Motor neuron (in vitro differentiated cells): ENCODE results near the gene SH3GL2. TPM values are rescaled to one million over a fixed set of nuclear protein-coding genes. Genes with fewer than 3 reads are reported as not detected.

Experiments
- ATAC-seq, 8 experiments: fragments of 200-7000 bp; cut with Tn5 transposase; replicated peaks in 6 of 8; 2 replicates each; pipeline ENCODE4 v1.8.0; 2021; ENCODE audit warnings: mild to moderate bottlenecking in 8 of 8, moderate library complexity in 8 of 8
- H3K27ac ChIP-seq, 2 donors: fragments of 250-450 bp; sonication (Bioruptor Pico); 2 replicates each; pipeline ENCODE4 v1.9.0; 2021; ENCODE audit warnings: antibody characterized with exemption in 2 of 2, mild to moderate bottlenecking in 2 of 2, moderate library complexity in 1 of 2
- H3K4me1 ChIP-seq, 2 donors: fragments of 250-450 bp; sonication (Bioruptor Pico); replicated peaks in 1 of 2; 2 replicates each; pipeline ENCODE4 v1.6.1; 2021; ENCODE audit warnings: antibody characterized with exemption in 2 of 2, mild to moderate bottlenecking in 2 of 2, moderate library complexity in 1 of 2
- H3K4me3 ChIP-seq, 5 donors: fragments of 250-450 bp; sonication (Bioruptor Pico); 2 replicates each; pipeline ENCODE4 v1.9.0; 2021; ENCODE audit warnings: antibody characterized with exemption in 5 of 5, mild to moderate bottlenecking in 5 of 5, moderate library complexity in 4 of 5
- WGBS, 10 experiments: fragments of 450-650 bp; shearing (Covaris generic); methylation state at CpG; one replicate each; pipeline ENCODE4 v1.0.0; 2022; 5-methylcytosine and 5-hydroxymethylcytosine counted together
- in situ Hi-C, 9 experiments: fragments of 400-800 bp; cut with MboI; loops; one replicate each; pipeline ENCODE4 v1.15.0; 2021; ENCODE audit warnings: low sequenced_read_pairs in 9 of 9, low pct_unique_long_range_greater_than_20kb in 2 of 9; ENCODE audit not compliant: unreplicated experiment in 9 of 9
- total RNA-seq, 8 experiments: library from RNA; unstranded; fragments of 300-600 nt; gene quantifications; 2 replicates each; pipeline versions ENCODE4 v1.2.3 to v1.2.4, GENCODE V29; 2022

SH3GL2 gene
- total RNA-seq, 8 experiments from 2014 or later = 0.15 to 27.4 (median 8.5) TPM

GRCh38 chr9:17636349-17636748 is 57.5 kb downstream of the SH3GL2 start:
- 17 to 70% (median 56%) methylated on average over 1 to 2 of the region's 2 CpGs; no CpG with 5 or more reads in 3 of the 10 experiments for WGBS, 10 experiments
- no peaks in the 10 kb centered on the region for H3K4me1 ChIP-seq
- ATAC-seq = no peak

GRCh38 chr9:17636821-17637220 is 58.0 kb downstream of the SH3GL2 start:
- 14 to 100% (median 87%) methylated on average over 1 of the region's 1 CpG; no CpG with 5 or more reads in 2 of the 10 experiments for WGBS, 10 experiments
- ATAC-seq = no peak
- H3K4me3 ChIP-seq = no peak overlapping the region
- in situ Hi-C loops = no loop called here
- H3K4me1 ChIP-seq = no peaks in the 10 kb centered on the region
- H3K27ac ChIP-seq = no peak overlapping the region

More at GRCh38 chr9:17636349-17636748, 57.5 kb downstream of the SH3GL2 start:
- Histone ChIP-seq H3K27ac (no peak overlapping the region), H3K4me3 (no peak overlapping the region)
- in situ Hi-C loops = no loop called here

GRCh38 chr9:17637229-17637628 is 58.4 kb downstream of the SH3GL2 start:
- no peaks in the 10 kb centered on the region for H3K4me1 ChIP-seq
- in situ Hi-C loops = no loop called here
- H3K27ac ChIP-seq = no peak overlapping the region
- ATAC-seq = peak in 1 of 8 experiments; percentile 41
- WGBS, 10 experiments = 0 to 85% (median 59%) methylated on average over 1 to 3 of the region's 3 CpGs
- H3K4me3 ChIP-seq = no peak overlapping the region

- Histone ChIP-seq H3K4me1 (no peaks in the 10 kb centered on the region), H3K27ac (no peak overlapping the region), H3K4me3 (no peak overlapping the region)
- no peak for ATAC-seq
- in situ Hi-C loops = no loop called here
These were observed 69.7 kb downstream of the SH3GL2 start for GRCh38 chr9:17648516-17648915.

- in situ Hi-C loops = no loop called here
- Histone ChIP-seq H3K4me3 (no peak overlapping the region), H3K4me1 (peaks cover 0 to 2% of the 10 kb centered on the region in 2 donors), H3K27ac (no peak overlapping the region)
- 0 to 100% (median 86%) methylated on average over 1 of the region's 1 CpG for WGBS, 10 experiments
- ATAC-seq = no peak
These were observed 72.9 kb downstream of the SH3GL2 start for GRCh38 chr9:17651725-17652124.

GRCh38 chr9:17653947-17654465 is 75.1 kb downstream of the SH3GL2 start:
- peak in 5 of 8 experiments; percentile 61 to 88 (median 69) for ATAC-seq
- Histone ChIP-seq H3K27ac (no peak overlapping the region), H3K4me1 (peaks cover 0 to 2% of the 10 kb centered on the region in 2 donors), H3K4me3 (no peak overlapping the region)
- in situ Hi-C loops = no loop called here
- 43 to 94% (median 69%) methylated on average over 3 to 4 of the region's 4 CpGs; no CpG with 5 or more reads in 3 of the 10 experiments for WGBS, 10 experiments

- Histone ChIP-seq H3K27ac (no peak overlapping the region), H3K4me3 (no peak overlapping the region), H3K4me1 (peaks cover 0 to 2% of the 10 kb centered on the region in 2 donors)
- 0 to 100% (median 29%) methylated on average over 1 of the region's 1 CpG; no CpG with 5 or more reads in 1 of the 10 experiments for WGBS, 10 experiments
- in situ Hi-C loops = no loop called here
- no peak for ATAC-seq
These were observed 78.0 kb downstream of the SH3GL2 start for GRCh38 chr9:17656889-17657288.

GRCh38 chr9:17658237-17658636 is 79.4 kb downstream of the SH3GL2 start:
- H3K4me1 ChIP-seq = peaks cover 0 to 3% of the 10 kb centered on the region in 2 donors
- WGBS, 10 experiments = 0 to 88% (median 56%) methylated on average over 1 to 2 of the region's 2 CpGs; no CpG with 5 or more reads in 2 of the 10 experiments
- in situ Hi-C loops = no loop called here
- no peak overlapping the region for H3K4me3 ChIP-seq
- ATAC-seq = no peak
- H3K27ac ChIP-seq = no peak overlapping the region

GRCh38 chr9:17660158-17660557 is 81.3 kb downstream of the SH3GL2 start:
- in situ Hi-C loops = no loop called here
- Histone ChIP-seq H3K27ac (no peak overlapping the region), H3K4me3 (no peak overlapping the region), H3K4me1 (peaks cover 0 to 5% of the 10 kb centered on the region in 2 donors)
- ATAC-seq = no peak
- WGBS, 10 experiments = 40 to 100% (median 87%) methylated on average over 1 to 3 of the region's 3 CpGs; no CpG with 5 or more reads in 4 of the 10 experiments

- Histone ChIP-seq H3K27ac (no peak overlapping the region), H3K4me3 (no peak overlapping the region), H3K4me1 (peaks cover 0 to 5% of the 10 kb centered on the region in 2 donors)
- 0 to 100% (median 71%) methylated on average over 1 to 3 of the region's 3 CpGs; no CpG with 5 or more reads in 1 of the 10 experiments for WGBS, 10 experiments
- no peak for ATAC-seq
- in situ Hi-C loops = no loop called here
These were observed 86.6 kb downstream of the SH3GL2 start for GRCh38 chr9:17665450-17665849.

GRCh38 chr9:17669206-17669605 is 90.3 kb downstream of the SH3GL2 start:
- Histone ChIP-seq H3K27ac (no peak overlapping the region), H3K4me3 (no peak overlapping the region), H3K4me1 (no peaks in the 10 kb centered on the region)
- 7 to 100% (median 75%) methylated on average over 1 to 4 of the region's 4 CpGs; no CpG with 5 or more reads in 2 of the 10 experiments for WGBS, 10 experiments
- in situ Hi-C loops = no loop called here
- no peak for ATAC-seq

GRCh38 chr9:17682684-17683083 is 103.8 kb downstream of the SH3GL2 start:
- H3K4me3 ChIP-seq = no peak overlapping the region
- WGBS, 10 experiments = 33 to 100% (median 82%) methylated on average over 2 of the region's 2 CpGs; no CpG with 5 or more reads in 2 of the 10 experiments
- no peaks in the 10 kb centered on the region for H3K4me1 ChIP-seq
- no peak for ATAC-seq
- H3K27ac ChIP-seq = no peak overlapping the region
- in situ Hi-C loops = no loop called here

GRCh38 chr9:17688834-17689233 is 110.0 kb downstream of the SH3GL2 start:
- in situ Hi-C loops = no loop called here
- no peak for ATAC-seq
- WGBS, 10 experiments = 20 to 100% (median 83%) methylated on average over 1 of the region's 1 CpG; no CpG with 5 or more reads in 7 of the 10 experiments
- H3K4me1 ChIP-seq = no peaks in the 10 kb centered on the region
- no peak overlapping the region for H3K4me3 ChIP-seq
- H3K27ac ChIP-seq = no peak overlapping the region

GRCh38 chr9:17694336-17694735 is 115.5 kb downstream of the SH3GL2 start:
- 17 to 90% (median 63%) methylated on average over 1 to 2 of the region's 2 CpGs; no CpG with 5 or more reads in 4 of the 10 experiments for WGBS, 10 experiments
- ATAC-seq = no peak
- in situ Hi-C loops = no loop called here
- Histone ChIP-seq H3K4me3 (no peak overlapping the region), H3K4me1 (no peaks in the 10 kb centered on the region), H3K27ac (no peak overlapping the region)
